HG03135 (cell line): ENCODE measurements around the gene STAT5A.
"Not testable (repeated sequence)": the region's sequence is repeated elsewhere in the genome, so short reads cannot be mapped to it uniquely, and the experiment has no call there.

Experiments used
- ATAC-seq: cut with Tn5 transposase; IDR thresholded peaks from one replicate; pipeline ENCODE4 v1.9.1; 2021; ENCODE audit warnings: mild to moderate bottlenecking, moderate library complexity; ENCODE audit not compliant: unreplicated experiment

Gene STAT5A

DNA sequence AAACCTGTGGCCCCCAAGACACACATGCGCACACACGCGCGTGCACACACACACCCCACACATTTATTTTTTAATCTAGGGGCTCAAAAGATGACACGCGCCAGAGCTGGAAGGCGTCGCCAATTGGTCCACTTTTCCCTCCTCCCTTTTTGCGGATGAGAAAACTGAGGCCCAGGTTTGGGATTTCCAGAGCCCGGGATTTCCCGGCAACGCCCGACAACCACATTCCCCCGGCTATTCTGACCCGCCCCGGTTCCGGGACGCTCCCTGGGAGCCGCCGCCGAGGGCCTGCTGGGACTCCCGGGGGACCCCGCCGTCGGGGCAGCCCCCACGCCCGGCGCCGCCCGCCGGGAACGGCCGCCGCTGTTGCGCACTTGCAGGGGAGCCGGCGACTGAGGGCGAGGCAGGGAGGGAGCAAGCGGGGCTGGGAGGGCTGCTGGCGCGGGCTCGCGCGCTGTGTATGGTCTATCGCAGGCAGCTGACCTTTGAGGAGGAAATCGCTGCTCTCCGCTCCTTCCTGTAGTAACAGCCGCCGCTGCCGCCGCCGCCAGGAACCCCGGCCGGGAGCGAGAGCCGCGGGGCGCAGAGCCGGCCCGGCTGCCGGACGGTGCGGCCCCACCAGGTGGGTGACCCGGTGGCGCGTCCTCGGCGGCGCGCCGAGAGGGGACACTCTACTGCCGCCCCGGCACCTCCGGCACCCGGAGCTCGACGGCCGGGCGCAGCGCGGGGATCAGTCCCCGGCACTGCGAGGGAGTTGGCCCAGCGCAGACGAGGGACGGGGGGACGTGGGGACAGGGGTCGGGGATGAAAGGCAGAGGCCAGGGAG lies at the start of gene STAT5A:
TSS of gene STAT5A (plus strand) at position 522 of the 826 bp plus-strand sequence. CDS start 914 bp downstream, outside the sequence.
- peak; percentile 43 for ATAC-seq

DNA sequence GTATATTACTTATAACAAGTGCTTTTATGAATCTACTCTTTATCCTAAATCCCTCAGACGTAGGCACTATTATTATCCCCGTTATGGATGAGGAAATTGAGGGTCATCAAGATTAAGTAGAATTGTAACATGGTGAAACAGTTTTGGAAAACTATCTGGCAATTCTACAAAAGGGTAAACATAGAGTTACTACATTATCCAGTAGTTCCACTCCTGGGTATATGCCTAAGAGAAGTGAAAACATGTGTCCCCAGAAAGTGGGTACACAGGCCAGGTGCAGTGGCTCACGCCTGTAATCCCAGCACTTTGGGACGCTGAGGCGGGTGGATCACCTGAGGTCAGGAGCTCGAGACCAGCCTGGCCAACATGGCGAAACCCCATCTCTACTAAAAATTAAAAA lies 48.7 kb upstream of the STAT5A start:
- not testable (repeated sequence) for ATAC-seq

- ATAC-seq, result no peak
Measured at GRCh38 chr17:42240201-42240600, 48.1 kb upstream of the STAT5A start.

DNA sequence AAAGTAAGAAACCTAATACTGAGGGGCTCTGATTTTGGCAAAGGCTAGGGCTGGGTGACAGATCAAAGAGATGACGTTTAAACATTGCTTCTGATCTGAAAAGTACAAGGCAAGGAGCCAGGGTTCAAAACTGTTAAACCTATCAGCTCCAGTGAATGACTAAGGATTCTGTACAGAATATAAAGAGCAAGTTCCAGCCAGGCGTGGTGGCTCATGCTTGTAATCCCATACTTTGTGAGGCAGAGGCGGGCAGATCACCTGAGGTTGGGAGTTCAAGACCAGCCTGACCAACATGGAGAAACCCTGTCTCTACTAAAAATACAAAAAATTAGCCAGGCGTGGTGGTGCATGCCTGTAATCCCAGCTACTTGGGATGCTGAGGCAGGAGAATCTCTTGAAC lies 47.4 kb upstream of the STAT5A start:
- ATAC-seq, result not testable (repeated sequence)

GRCh38 chr17:42241871-42242270 lies 46.4 kb upstream of the STAT5A start:
- no peak for ATAC-seq

DNA sequence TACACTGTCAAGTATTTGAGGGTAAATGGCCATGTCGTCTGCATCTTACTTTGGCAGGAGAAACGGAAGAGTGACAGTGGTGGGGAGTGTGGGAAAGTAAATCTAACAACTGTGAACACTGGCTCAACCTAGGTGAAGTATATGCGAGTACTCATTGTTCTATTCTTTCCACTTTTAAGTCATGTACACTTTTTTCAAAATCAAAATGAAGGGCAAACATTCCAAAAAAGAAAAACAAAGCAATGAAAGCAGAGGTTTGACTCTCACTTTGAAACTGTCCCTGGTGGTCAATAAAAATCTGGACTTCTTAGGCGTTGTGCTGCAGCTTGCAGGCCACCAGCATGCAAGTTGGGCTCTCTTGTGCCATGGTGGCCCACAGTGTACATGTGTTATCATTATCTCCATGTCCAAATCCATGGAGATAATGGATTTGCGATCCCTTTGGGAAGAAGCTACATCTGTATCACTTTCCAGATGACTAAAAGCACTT lies 44.8 kb upstream of the STAT5A start:
- no peak for ATAC-seq

- not testable (repeated sequence) for ATAC-seq
Measured at GRCh38 chr17:42244116-42244515, 44.2 kb upstream of the STAT5A start.

- ATAC-seq, result not testable (repeated sequence)
Measured at GRCh38 chr17:42245183-42245582, 43.1 kb upstream of the STAT5A start.

DNA sequence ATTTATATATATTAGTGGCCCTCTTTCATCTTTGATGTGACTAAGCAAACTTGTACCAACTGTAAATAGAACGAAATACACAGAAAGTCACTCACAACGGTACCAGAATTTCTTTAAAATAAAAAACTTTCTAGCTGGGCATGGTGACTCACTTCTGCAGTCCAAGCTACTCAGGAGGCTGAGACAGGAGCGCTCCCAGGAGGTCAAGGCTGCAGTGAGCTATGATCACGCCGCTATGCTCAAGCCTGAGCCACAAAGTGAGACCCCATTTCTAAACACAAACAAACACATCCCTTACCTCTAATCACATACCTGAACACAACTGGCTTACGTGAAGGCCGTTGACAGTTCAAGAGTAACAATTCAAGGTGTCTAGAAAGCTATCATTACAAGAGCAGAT lies 41.8 kb upstream of the STAT5A start:
- ATAC-seq, result no peak

- no peak for ATAC-seq
Measured at GRCh38 chr17:42247734-42248133, 40.6 kb upstream of the STAT5A start.

GRCh38 chr17:42248351-42249179 lies 39.7 kb upstream of the STAT5A start:
- ATAC-seq, result peak; percentile 87

DNA sequence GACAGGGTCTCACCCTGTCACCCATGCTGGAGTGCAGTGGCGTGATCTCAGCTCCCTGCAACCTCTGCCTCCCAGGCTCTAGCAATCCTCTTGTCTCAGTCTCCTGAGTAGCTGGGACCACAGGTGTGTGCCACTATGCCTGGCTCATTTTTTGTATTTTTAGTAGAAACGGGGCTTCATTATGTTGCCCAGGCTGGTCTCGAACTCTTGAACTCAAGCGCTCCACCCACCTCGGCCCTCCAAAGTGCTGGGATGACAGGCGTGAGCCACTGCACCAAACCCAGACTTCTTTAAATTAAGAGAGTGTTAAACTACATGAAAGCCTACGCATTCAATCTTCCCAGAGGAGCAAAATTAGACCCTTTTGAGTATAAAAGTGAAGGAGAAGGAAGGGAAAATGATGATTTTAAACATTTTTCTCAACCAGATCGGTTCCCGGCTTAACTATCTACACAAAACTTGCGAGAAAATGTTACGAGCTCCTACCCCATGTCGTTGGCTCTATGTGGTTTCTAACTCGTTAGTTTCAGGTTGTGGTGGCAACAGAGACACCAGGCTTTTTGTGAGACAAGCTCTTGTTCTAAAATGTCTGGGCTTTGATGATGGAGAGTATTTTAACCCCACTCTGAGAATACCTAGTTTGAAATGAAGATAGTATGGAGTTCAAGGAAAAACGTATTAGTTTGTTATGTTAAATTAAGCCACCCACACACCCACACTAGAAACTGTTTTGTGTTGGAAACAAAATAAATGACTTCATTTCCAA lies 38.4 kb upstream of the STAT5A start:
- ATAC-seq, result no peak

DNA sequence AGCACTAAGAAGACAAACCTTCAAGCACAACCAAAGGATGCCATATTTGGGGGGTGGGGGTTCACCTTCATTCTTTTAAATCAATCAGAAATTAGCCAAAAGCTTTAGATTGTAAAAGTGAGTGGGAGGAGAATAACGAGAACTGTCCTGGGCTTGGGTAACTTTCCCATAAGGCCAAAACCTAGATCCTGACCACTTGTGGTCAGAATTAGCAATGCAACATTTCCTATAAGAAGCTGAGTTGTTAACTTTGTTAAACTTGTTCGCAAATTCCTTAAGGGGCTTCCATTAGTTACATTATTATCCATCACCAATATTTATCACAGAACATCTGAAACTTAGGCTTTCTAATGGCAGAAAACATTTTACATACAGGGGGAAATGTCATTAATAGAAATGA lies 37.2 kb upstream of the STAT5A start:
- ATAC-seq, result no peak

- ATAC-seq, result no peak
Measured at GRCh38 chr17:42252597-42253550, 35.4 kb upstream of the STAT5A start.

DNA sequence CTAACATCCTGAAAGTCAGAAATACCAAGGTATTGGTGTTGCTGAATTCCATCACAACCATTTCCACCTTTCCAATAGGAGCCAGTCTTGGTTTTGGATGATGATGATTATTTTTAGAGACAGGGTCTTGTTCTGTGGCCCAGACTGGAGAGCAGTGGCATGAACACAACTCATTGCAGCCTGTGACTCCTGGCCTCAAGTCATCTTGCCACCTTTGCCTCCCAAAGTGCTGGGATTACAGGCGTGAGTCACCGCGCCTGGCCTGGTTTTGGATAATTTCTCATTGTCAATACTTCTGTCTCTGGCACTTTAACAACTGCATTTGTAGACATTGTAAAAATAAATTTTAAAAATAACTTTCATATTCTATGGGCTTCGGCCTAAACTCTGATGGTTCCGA lies 34.7 kb upstream of the STAT5A start:
- ATAC-seq, result no peak

DNA sequence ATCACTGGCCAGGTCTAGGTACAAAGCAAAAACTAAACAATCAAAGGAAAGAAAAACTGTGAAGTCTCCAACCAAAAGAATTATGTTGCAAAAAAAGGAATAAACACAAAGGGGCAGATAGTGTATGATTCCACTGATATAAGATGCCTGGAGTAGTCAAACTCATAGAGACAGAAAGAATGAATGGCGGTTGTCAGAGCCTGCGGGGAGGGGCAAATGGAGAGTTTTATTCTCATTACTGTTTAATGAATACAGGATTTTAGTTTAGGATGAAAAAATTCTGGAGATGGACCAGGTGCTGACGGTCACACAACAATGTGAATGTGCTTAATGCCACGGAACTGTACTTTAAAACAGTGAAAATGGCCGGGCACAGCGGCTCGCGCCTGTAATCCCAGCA lies 32.9 kb upstream of the STAT5A start:
- no peak for ATAC-seq

DNA sequence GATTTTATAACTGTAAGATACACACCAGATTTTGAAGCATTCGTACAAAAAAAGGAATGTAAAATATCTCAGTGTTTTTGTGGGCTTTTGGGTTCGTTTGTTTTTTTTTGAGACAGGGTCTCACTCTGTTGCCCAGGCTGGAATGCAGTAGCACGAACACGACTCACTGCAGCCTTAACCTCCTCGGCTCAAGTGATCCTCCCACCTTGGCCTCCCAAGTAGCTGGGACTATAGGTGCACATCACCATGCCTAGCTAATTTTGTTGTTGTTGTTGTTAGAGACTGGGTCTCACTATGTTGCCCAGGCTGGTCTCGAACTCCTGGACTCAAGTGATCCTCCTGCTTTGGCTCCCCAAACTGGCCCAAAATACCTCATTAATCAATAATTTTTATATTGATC lies 28.0 kb upstream of the STAT5A start:
- ATAC-seq, result no peak

GRCh38 chr17:42264366-42264765 lies 23.9 kb upstream of the STAT5A start:
- ATAC-seq, result not testable (repeated sequence)

DNA sequence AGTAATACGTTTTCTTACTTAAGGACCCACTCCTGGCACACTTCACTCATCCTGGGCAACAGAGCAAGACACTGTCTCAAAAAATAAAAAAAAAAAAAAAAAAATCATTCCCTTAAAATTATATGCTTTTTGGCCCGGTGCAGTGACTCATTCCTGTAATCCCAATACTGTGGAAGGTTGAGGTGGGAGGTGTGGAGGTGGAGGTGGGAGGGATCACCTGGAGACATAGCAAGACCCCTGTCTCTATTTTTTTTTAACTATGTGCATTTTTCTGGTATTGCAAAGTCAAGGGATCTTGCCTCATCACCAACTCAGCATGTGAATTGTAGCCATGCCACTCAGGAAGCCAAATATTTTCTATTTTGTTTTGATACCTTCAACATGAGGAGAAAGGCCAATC lies 21.8 kb upstream of the STAT5A start:
- ATAC-seq, result no peak
